Astrocyte (in vitro differentiated cells and primary cell): ENCODE data around the gene SLC13A5. TPM values are rescaled to one million over a fixed set of nuclear protein-coding genes. Genes with fewer than 3 reads are reported as not detected.
A peak's percentile ranks its signal among the peaks of the same experiment; 100 is the strongest.

Experiments used
- DNase-seq: peaks from one replicate; pipeline ENCODE4 v3.0.0-alpha.2; 2010; ENCODE audit warnings: low read depth
- FAIRE-seq: peaks from 2 replicates; lab custom pipeline; 2011; peaks lifted over from hg19 to GRCh38; lab: Jason Lieb, UNC
- H2AFZ ChIP-seq: 2 replicates; pipeline ENCODE4 v1.6.0; 2012; ENCODE audit warnings: low read depth, low read length, inconsistent platforms
- H3K27ac ChIP-seq: 2 replicates; pipeline ENCODE4 v1.5.1; 2011; ENCODE audit warnings: low read depth, low read length, inconsistent platforms
- H3K27me3 ChIP-seq: 2 replicates; pipeline ENCODE4 v1.6.0; 2011; ENCODE audit warnings: low read length, inconsistent platforms; ENCODE audit not compliant: insufficient read depth
- H3K36me3 ChIP-seq: 2 replicates; pipeline ENCODE4 v1.5.1; 2011; ENCODE audit warnings: low read length, inconsistent platforms; ENCODE audit not compliant: insufficient read depth
- H3K4me1 ChIP-seq: 2 replicates; pipeline ENCODE4 v1.5.1; 2011; ENCODE audit warnings: low read length, inconsistent platforms; ENCODE audit not compliant: insufficient read depth
- H3K4me2 ChIP-seq: 2 replicates; pipeline ENCODE4 v1.6.0; 2012; ENCODE audit warnings: low read length, inconsistent platforms
- H3K4me3 ChIP-seq: 2 replicates; pipeline ENCODE4 v1.5.1; 2011; ENCODE audit warnings: low read depth, mild to moderate bottlenecking, low read length, inconsistent platforms; ENCODE audit not compliant: insufficient read depth
- H3K79me2 ChIP-seq: 2 replicates; pipeline ENCODE4 v1.6.0; 2012; ENCODE audit warnings: mild to moderate bottlenecking, low read length, inconsistent platforms; ENCODE audit not compliant: insufficient read depth
- H3K9ac ChIP-seq: 2 replicates; pipeline ENCODE4 v1.6.0; 2012; ENCODE audit warnings: mild to moderate bottlenecking, low read length, inconsistent platforms
- H3K9me3 ChIP-seq: 2 replicates; pipeline ENCODE4 v1.5.1; 2012; ENCODE audit warnings: low read depth, mild to moderate bottlenecking, low read length, inconsistent platforms; ENCODE audit not compliant: insufficient read depth
- H4K20me1 ChIP-seq: 2 replicates; pipeline ENCODE4 v1.6.0; 2012; ENCODE audit warnings: low read length, inconsistent platforms; ENCODE audit not compliant: insufficient read depth
- H3K27ac Mint-ChIP-seq: one replicate; pipeline ENCODE4 v1.8.0; 2021; ENCODE audit warnings: mild to moderate bottlenecking, mixed read lengths; ENCODE audit not compliant: unreplicated experiment
- H3K27me3 Mint-ChIP-seq: one replicate; pipeline ENCODE4 v1.8.0; 2021; ENCODE audit warnings: low read depth, mixed read lengths; ENCODE audit not compliant: unreplicated experiment
- H3K36me3 Mint-ChIP-seq: one replicate; pipeline ENCODE4 v1.8.0; 2021; ENCODE audit warnings: low read depth, mixed read lengths; ENCODE audit not compliant: unreplicated experiment
- H3K4me1 Mint-ChIP-seq: one replicate; pipeline ENCODE4 v1.8.0; 2021; ENCODE audit warnings: low read depth, mixed read lengths; ENCODE audit not compliant: unreplicated experiment
- H3K4me3 Mint-ChIP-seq: one replicate; pipeline ENCODE4 v1.8.0; 2021; ENCODE audit warnings: mild to moderate bottlenecking, moderate library complexity, mixed read lengths; ENCODE audit not compliant: unreplicated experiment
- H3K9me3 Mint-ChIP-seq: one replicate; pipeline ENCODE4 v1.8.0; 2021; ENCODE audit warnings: mild to moderate bottlenecking, mixed read lengths; ENCODE audit not compliant: unreplicated experiment
- CTCF ChIP-seq: IDR thresholded peaks from 2 replicates; pipeline ENCODE4 v1.5.1; 2011; ENCODE audit warnings: low read depth, mild to moderate bottlenecking, inconsistent platforms, low read length, moderate library complexity; ENCODE audit not compliant: insufficient read depth
- EZH2 ChIP-seq: IDR thresholded peaks from 2 replicates; pipeline ENCODE4 v1.6.1; 2012; ENCODE audit warnings: mild to moderate bottlenecking, low read length, inconsistent platforms; ENCODE audit not compliant: insufficient read depth
- total RNA-seq: library from RNA; stranded (reverse); gene quantifications from 2 replicates; pipeline ENCODE4 v1.2.1, GENCODE V29; 2021

Gene SLC13A5
- total RNA-seq, 1 donor from 2014 or later, result 6.9 TPM

GRCh38 chr17:6643451-6644125, 69.6 kb downstream of the SLC13A5 start:
- H3K9ac ChIP-seq, result no peak overlapping the region
- H3K79me2 ChIP-seq, result peaks cover 58% of the 10 kb centered on the region
- H3K27me3 ChIP-seq, result no peaks in the 10 kb centered on the region
- H3K27me3 Mint-ChIP-seq, result no peaks in the 10 kb centered on the region
- H3K9me3 ChIP-seq, result no peaks in the 10 kb centered on the region
- H3K4me3 ChIP-seq, result no peak overlapping the region
- peaks cover 28% of the 10 kb centered on the region for H3K4me1 ChIP-seq
- H3K9me3 Mint-ChIP-seq, result no peaks in the 10 kb centered on the region
- H3K4me3 Mint-ChIP-seq, result peak overlapping the region; percentile 34
- peaks cover 62% of the 10 kb centered on the region for H4K20me1 ChIP-seq
- TF ChIP-seq EZH2 (no peak), CTCF (no peak)
- no peak overlapping the region for H3K27ac ChIP-seq
- peak; percentile 61 for DNase-seq
- H2AFZ ChIP-seq, result no peak overlapping the region
- H3K4me1 Mint-ChIP-seq, result peaks cover 23% of the 10 kb centered on the region
- H3K4me2 ChIP-seq, result peak overlapping the region; percentile 96
- FAIRE-seq, result no peak
- H3K27ac Mint-ChIP-seq, result peak overlapping the region; percentile 69
- peaks cover 5% of the 10 kb centered on the region for H3K36me3 Mint-ChIP-seq
- peaks cover 17% of the 10 kb centered on the region for H3K36me3 ChIP-seq

- TF ChIP-seq CTCF (no peak), EZH2 (no peak)
- no peak overlapping the region for H3K9ac ChIP-seq
- Mint-ChIP-seq H3K27ac (no peak overlapping the region), H3K36me3 (peaks cover 9% of the 10 kb centered on the region), H3K27me3 (no peaks in the 10 kb centered on the region), H3K4me3 (peak overlapping the region; percentile 97), H3K9me3 (no peaks in the 10 kb centered on the region), H3K4me1 (peaks cover 25% of the 10 kb centered on the region)
- no peak overlapping the region for H2AFZ ChIP-seq
- H3K79me2 ChIP-seq, result peaks cover 58% of the 10 kb centered on the region
- H3K4me1 ChIP-seq, result peaks cover 28% of the 10 kb centered on the region
- DNase-seq (no peak), FAIRE-seq (no peak)
- peak overlapping the region; percentile 96 for H3K4me2 ChIP-seq
- H3K9me3 ChIP-seq, result no peaks in the 10 kb centered on the region
- peaks cover 12% of the 10 kb centered on the region for H3K36me3 ChIP-seq
- H3K4me3 ChIP-seq, result no peak overlapping the region
- H3K27ac ChIP-seq, result no peak overlapping the region
- H3K27me3 ChIP-seq, result no peaks in the 10 kb centered on the region
- H4K20me1 ChIP-seq, result peaks cover 62% of the 10 kb centered on the region
Observed at GRCh38 chr17:6642592-6642991, 70.6 kb downstream of the SLC13A5 start.

GRCh38 chr17:6641247-6641863, 71.8 kb downstream of the SLC13A5 start:
- Histone ChIP-seq H4K20me1 (peaks cover 71% of the 10 kb centered on the region), H3K27me3 (no peaks in the 10 kb centered on the region), H3K4me1 (peaks cover 28% of the 10 kb centered on the region), H3K4me2 (peak overlapping the region; percentile 96), H3K9ac (peak overlapping the region; percentile 81), H2AFZ (peak overlapping the region; percentile 74), H3K36me3 (peaks cover 12% of the 10 kb centered on the region), H3K9me3 (no peaks in the 10 kb centered on the region), H3K27ac (peak overlapping the region; percentile 76), H3K79me2 (peaks cover 59% of the 10 kb centered on the region), H3K4me3 (peak overlapping the region; percentile 78)
- Mint-ChIP-seq H3K27ac (peak overlapping the region; percentile 99), H3K4me3 (peak overlapping the region; percentile 97), H3K27me3 (no peaks in the 10 kb centered on the region), H3K36me3 (peaks cover 9% of the 10 kb centered on the region), H3K9me3 (no peaks in the 10 kb centered on the region), H3K4me1 (peaks cover 26% of the 10 kb centered on the region)
- FAIRE-seq (peak; percentile 54), DNase-seq (no peak)
- TF ChIP-seq EZH2, result no peak
- TF ChIP-seq CTCF, result no peak
